Upper lobe of left lung (tissue), 4 donors: ENCODE results near the gene DZIP1.

Source experiments
- EP300 ChIP-seq, 4 donors: sonication (generic); formaldehyde crosslinking; IDR thresholded peaks; one replicate each; pipeline ENCODE4 v1.5.1; 2017; ENCODE audit warnings: antibody characterized with exemption in 4 of 4, control low read depth in 2 of 4
- POLR2A ChIP-seq, 4 donors: fragments of 450-650 bp; IDR thresholded peaks; one replicate each; pipeline ENCODE4 v1.5.1; 2016 to 2017; ENCODE audit warnings: antibody characterized with exemption in 4 of 4, mild to moderate bottlenecking in 2 of 4
- POLR2AphosphoS5 ChIP-seq, 2 donors: sonication (generic); formaldehyde crosslinking; IDR thresholded peaks; one replicate each; pipeline ENCODE4 v1.5.1; 2017; ENCODE audit warnings: antibody characterized with exemption in 2 of 2
- TF ChIP-seq, protein P1 (sequence below), 6 experiments: fragments of 450-650 bp in 4 of 6; fragments of 200-600 bp in 2 of 6; sonication (generic) in 2 of 6; IDR thresholded peaks; one replicate each; pipeline ENCODE4 v1.5.1; 2016 to 2019; ENCODE audit warnings: antibody characterized with exemption in 6 of 6

DNA sequence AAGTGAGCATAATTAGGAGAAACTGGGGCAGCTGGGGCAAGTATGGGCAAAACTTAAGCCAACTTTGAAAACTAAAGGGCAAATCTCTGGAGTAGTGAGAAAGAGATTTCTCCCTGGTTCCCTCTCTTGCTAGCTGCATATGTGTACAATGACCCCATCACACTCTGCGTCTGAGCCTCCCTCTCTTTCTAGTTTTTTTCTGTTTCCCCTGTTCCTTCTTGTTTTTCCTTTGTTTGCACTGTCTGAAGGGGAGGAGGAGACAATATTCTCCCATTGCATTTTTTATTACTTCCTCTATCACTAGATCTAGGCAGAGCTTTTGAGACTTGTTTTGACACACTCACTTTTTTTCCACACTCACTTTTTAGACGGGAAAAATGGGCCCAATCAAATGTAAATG lies 103.2 kb downstream of the DZIP1 start:
- TF ChIP-seq, protein P1, sequence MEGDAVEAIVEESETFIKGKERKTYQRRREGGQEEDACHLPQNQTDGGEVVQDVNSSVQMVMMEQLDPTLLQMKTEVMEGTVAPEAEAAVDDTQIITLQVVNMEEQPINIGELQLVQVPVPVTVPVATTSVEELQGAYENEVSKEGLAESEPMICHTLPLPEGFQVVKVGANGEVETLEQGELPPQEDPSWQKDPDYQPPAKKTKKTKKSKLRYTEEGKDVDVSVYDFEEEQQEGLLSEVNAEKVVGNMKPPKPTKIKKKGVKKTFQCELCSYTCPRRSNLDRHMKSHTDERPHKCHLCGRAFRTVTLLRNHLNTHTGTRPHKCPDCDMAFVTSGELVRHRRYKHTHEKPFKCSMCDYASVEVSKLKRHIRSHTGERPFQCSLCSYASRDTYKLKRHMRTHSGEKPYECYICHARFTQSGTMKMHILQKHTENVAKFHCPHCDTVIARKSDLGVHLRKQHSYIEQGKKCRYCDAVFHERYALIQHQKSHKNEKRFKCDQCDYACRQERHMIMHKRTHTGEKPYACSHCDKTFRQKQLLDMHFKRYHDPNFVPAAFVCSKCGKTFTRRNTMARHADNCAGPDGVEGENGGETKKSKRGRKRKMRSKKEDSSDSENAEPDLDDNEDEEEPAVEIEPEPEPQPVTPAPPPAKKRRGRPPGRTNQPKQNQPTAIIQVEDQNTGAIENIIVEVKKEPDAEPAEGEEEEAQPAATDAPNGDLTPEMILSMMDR (IDR thresholded peaks at IDR 0.05): no peak
- TF ChIP-seq POLR2A (IDR thresholded peaks at IDR 0.05): no peak
- no peak for TF ChIP-seq EP300 (IDR thresholded peaks at IDR 0.05)
- no peak for TF ChIP-seq POLR2AphosphoS5 (IDR thresholded peaks at IDR 0.05)
